8988T (cell line): ENCODE results near the gene PTOV1.

Experiments
- DNase-seq: peaks from one replicate; pipeline ENCODE4 v3.0.0; 2011

PTOV1 gene

DNA sequence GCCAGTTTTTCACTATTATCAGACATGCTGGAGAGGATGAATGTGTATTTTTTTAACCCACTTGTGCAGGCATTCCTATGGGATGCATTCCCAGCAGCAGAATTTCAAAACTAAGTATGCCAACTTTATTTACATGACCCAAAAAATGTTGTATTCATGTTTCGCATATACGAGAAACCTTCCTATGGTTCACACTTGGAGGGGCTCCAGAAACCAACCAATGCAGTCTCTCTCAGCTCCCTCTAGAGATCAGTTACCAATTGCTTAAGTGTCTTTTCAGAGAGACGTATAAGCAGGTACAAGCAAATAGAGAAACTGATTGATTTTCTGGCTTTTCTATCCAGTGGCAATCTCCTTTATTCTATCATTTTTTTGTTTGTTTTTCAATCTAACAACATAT, 5.5 kb upstream of the PTOV1 start:
- no peak for DNase-seq

- DNase-seq: no peak
Measured at GRCh38 chr19:49846408-49846807, 4.6 kb upstream of the PTOV1 start.

- no peak for DNase-seq
Measured at GRCh38 chr19:49847731-49848696, 2.9 kb upstream of the PTOV1 start.

- no peak for DNase-seq
Measured at GRCh38 chr19:49848938-49849337, 2.0 kb upstream of the PTOV1 start.

DNA sequence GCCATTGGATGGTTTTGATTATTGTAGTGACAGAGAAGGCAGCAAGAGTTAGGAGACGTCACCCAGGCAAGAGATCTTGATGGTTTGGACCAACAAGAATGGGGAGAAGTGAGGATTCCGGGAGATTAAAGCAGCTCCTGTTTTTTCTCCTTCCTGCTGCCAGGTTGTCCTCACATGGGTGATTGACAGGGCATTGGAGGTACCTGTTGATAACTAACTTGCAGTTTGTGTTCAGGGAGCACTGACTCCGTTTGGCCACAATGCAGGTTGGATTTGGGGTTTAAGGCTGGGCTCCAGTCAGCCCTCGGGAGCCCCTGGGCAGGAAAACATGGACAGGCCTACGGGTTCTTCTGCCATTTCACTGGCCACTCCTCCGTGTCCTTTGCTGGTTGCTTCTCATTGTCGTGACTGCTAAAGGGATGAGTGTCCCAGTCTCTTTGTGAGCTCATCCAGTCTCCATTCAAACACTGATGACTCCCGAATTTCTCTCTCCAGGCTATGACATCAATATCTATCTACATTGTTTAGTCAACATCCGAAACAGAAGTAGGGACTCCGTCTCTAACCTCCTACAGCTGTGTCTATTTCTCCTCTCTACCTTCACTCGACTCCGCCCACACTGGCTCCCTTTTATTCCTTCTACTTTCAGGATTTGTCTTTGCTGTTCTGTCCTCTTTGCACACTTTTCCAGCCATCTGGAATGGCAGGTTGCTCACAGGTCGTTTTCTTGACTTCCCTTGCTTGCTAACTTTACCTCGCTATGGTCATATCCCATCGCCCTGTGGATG, 1.3 kb upstream of the PTOV1 start:
- DNase-seq: no peak

- no peak for DNase-seq
Measured at GRCh38 chr19:49850221-49850486, 805 bp upstream of the PTOV1 start.

- DNase-seq: no peak
Measured at GRCh38 chr19:49851456-49852259, 699 bp downstream of the PTOV1 start.

- DNase-seq: no peak
Measured at GRCh38 chr19:49852631-49853126, 1.7 kb downstream of the PTOV1 start.

DNA sequence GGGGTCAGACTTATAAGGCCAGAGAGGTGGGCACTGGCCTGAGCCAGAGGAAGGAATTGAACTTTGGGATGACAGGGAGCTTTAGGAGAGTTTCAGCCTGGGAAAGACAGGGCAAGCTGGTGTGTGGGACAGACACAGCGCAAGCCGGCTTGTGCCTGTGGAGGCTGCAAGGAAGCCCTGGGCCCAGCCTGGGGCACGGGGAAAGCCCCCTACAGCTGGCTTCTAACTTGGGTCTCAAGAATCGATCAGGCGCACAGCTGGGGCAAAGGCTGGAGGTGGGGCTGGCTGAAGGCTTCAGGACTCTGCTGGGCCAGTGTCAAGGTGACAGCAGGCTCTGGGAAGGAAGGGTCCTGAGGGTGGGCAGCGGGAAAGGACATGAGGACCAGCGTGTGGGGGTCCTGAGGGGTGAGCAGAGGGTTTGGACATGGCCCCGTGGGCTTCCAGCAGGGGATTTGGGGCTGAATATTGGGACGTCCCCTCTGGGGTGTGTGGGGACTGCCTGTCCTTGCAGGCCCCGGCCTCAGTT, 3.0 kb downstream of the PTOV1 start:
- DNase-seq: no peak

DNA sequence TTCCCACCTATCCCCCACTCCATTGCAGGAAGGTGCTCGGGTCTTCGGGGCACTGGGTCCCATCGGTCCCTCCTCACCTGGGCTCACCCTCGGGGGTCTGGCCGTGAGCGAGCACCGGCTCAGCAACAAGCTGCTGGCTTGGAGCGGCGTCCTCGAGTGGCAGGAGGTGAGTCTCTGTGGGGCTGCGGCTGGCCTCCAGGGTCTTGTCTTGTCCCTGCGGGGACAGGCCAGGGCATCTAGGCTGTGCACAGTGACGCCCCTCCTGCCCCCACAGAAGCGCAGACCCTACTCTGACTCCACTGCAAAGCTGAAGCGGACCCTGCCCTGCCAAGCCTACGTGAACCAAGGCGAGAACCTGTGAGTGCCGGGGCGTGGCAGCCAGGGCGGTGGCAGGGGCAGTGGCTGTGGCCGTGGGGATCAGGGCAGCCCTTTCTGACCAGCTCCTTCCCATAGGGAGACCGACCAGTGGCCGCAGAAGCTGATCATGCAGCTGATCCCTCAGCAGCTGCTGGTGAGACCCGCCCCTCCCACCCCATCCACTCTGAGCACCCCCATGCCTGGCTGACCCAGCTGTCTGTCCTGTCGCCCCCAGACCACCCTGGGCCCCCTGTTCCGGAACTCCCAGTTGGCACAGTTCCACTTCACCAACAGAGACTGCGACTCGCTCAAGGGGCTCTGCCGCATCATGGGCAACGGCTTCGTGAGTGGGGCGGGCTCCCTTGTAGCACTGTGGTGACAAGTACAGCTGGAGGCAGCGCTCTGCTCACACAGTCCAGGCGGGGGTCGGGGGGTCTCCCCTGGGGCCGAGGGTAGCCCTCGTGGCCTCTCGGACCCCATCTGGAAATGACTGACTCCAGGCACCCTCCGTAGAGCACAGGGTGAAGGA, 3.7 kb downstream of the PTOV1 start:
- no peak for DNase-seq

GRCh38 chr19:49855277-49855675, 4.3 kb downstream of the PTOV1 start:
- no peak for DNase-seq

DNA sequence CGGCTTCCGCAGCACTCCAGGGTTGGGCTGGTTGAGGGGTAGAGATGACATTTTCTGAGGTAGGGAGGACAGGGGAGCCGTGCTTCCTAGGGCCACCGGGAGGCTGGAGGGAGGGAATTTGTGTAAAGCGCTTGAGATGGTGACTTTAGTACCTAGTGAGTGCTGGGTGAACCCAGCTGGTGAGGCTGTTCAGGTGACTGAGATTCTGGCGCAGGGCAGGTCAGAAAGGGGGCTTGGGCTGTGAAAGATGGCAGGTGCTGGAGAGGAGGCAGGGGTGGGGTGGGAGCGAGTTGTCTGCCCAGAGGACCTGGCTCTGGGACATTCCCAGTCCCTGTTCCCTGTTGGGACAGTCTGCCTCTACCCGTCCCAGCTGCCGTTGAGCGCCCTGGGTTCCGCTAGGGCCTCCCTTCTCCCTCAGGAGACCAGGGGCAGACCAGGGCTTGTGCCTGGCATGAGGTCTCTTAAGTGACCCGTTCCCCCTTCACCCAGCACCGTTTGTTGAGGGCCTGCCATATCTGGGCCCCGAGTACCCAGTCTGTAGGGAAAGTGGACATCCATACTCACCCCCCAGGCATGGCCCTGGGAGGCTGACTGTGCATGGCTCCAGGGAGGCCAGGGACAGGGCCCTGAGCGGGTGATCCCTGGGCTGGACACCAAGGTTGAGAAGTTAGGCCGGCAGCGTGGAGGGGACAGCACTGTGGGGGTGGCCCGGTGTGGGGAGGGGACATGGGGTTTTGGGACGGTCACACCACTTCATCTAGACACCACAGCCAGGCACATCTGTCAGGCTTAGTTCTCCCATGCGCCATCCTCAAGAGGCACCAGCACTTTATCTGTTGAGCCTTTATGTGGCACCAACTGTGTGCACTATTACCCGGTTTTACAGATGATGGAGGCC, 5.0 kb downstream of the PTOV1 start:
- DNase-seq: no peak

GRCh38 chr19:49856574-49857021, 5.6 kb downstream of the PTOV1 start:
- DNase-seq: no peak

DNA sequence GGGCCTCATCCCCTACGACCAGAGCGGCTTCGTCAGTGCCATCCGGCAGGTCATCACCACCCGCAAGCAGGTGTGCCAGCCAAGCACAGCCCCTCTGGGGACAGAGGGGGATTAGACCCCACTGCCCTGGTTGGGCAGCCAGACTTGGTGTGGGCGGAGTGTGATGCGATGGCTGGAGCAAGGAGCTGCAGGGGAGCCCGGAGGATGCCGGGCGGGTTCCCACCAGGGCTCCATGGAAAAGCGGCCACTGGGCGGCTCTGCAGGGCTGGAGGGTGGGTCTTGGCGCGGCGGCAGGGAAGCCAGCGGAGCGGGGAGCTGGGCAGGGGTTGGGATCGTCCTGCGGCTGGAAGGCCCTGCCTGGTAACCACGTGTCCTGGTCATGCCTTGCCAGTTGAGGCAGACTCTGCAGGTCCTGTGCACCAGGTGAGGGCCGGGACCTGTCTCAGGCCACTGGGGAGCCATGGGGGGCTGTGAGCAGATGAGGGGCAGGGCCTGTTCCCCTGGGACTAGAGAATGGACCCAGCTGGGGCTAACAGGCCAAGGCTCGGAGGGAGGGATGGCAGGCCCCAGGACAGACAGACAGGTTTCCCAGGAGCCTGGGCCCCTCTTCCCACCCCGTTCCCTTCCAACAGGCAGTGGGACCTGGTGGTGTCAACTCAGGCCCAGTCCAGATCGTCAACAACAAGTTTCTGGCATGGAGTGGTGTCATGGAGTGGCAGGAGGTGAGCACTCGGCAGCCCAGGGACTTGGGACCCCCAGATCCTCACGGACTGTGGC, 6.3 kb downstream of the PTOV1 start:
- DNase-seq: no peak

GRCh38 chr19:49857838-49858087, 6.8 kb downstream of the PTOV1 start:
- no peak for DNase-seq

DNA sequence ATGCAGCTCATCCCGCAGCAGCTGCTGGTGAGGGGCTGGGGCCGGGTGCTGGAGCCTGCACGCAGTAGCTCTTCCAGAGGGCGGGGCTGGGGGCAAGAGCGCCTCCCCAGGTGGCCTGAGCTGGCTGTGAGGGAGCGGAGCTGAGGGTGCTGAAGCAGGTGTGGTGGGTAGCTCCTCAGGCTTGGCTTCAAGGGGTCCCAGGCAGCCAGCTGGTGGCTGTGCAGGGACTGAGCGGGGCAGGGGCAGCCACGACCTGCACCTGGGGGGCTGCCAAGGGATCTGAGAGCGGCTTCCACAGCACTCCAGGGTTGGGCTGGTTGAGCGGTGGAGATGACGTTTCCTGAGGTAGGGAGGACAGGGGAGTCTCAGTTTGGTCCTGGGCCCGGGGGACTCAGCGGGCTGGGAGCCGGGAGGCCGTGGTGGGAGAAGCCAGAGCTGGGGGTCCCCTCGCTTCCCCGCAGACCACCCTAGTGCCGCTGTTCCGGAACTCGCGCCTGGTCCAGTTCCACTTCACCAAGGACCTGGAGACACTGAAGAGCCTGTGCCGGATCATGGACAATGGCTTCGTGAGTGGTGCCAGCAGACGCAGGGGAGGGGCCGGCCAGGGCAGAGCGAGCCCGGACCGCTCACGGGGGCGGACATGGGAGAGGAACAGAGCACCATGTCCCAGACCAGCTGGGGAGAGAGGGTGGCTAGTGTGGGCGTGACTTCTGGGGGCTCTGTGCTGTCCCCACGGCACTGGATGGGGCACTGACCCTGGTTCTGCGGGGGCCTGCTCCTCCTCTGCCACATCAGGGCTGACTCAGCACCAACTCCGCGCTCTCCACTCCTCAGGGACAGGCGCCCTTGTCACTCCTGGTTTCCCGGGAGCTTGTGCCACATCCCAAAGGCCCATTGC, 7.4 kb downstream of the PTOV1 start:
- no peak for DNase-seq

DNA sequence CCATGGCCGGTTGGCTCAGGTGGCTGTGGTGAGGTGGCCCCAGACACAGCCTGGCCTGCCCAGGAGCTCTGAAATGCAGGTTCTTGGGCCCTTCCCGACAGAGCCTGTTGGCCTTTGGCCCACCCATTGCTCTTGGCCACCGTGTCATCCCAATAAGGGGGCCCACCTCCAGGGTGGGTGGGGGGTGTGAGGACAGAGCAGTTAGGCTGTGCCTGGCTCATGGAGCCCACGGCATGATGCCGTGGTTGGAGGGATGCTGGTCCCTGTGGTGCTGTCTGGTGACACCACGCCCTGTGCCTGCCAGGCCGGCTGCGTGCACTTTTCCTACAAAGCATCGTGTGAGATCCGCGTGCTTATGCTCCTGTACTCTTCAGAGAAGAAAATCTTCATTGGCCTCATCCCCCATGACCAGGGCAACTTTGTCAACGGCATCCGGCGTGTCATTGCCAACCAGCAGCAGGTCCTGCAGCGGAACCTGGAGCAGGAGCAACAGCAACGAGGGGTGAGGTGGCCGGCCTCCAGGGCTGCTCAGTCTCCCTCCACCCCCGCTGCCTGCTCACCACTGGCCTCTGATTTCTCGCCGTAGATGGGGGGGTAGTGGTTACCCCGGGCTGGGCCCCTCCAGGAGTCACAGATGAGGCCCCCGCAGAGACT, 8.8 kb downstream of the PTOV1 start:
- no peak for DNase-seq

GRCh38 chr19:49860336-49861102, 9.6 kb downstream of the PTOV1 start:
- DNase-seq: no peak
